GM12865 (cell line): ENCODE data around the gene IMPG1.

Experiments
- DNase-seq: peaks from one replicate; pipeline ENCODE4 v3.0.0; 2010; ENCODE audit warnings: low read depth
- H3K4me3 ChIP-seq: 2 replicates; pipeline ENCODE4 v1.5.1; 2011; ENCODE audit warnings: mild to moderate bottlenecking, low read depth, low read length, control low read depth
- TF ChIP-seq, protein P1 (sequence below): IDR thresholded peaks from 2 replicates; pipeline ENCODE4 v1.5.1; 2011; ENCODE audit warnings: low read length, control low read depth, low read depth, inconsistent platforms; ENCODE audit not compliant: insufficient read depth; ENCODE audit errors: missing control alignments

Gene IMPG1, protein sequence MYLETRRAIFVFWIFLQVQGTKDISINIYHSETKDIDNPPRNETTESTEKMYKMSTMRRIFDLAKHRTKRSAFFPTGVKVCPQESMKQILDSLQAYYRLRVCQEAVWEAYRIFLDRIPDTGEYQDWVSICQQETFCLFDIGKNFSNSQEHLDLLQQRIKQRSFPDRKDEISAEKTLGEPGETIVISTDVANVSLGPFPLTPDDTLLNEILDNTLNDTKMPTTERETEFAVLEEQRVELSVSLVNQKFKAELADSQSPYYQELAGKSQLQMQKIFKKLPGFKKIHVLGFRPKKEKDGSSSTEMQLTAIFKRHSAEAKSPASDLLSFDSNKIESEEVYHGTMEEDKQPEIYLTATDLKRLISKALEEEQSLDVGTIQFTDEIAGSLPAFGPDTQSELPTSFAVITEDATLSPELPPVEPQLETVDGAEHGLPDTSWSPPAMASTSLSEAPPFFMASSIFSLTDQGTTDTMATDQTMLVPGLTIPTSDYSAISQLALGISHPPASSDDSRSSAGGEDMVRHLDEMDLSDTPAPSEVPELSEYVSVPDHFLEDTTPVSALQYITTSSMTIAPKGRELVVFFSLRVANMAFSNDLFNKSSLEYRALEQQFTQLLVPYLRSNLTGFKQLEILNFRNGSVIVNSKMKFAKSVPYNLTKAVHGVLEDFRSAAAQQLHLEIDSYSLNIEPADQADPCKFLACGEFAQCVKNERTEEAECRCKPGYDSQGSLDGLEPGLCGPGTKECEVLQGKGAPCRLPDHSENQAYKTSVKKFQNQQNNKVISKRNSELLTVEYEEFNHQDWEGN

DNA sequence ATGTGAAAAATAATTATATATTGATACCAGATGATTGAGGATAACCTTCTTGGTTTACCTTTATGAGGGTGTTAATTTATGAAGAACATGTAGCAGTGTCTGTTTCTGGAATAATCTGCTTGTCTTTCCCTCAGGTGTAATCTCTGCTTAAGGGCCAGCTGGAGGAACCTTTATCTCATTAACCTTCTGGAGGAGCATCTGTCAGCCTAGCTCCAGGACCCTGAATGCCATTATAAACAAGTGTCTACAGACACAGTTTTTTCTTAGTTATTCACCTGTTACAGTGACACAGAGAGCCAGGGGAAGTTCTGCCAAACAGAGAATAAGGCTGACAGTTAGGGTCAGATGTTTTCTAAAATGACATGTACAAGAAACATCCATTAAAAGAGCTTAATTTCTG, at the start of gene IMPG1:
IMPG1 (minus strand) TSS at position 101 of the 400 bp plus-strand sequence. CDS start 174 bp downstream, outside the sequence.
- TF ChIP-seq, protein P1, sequence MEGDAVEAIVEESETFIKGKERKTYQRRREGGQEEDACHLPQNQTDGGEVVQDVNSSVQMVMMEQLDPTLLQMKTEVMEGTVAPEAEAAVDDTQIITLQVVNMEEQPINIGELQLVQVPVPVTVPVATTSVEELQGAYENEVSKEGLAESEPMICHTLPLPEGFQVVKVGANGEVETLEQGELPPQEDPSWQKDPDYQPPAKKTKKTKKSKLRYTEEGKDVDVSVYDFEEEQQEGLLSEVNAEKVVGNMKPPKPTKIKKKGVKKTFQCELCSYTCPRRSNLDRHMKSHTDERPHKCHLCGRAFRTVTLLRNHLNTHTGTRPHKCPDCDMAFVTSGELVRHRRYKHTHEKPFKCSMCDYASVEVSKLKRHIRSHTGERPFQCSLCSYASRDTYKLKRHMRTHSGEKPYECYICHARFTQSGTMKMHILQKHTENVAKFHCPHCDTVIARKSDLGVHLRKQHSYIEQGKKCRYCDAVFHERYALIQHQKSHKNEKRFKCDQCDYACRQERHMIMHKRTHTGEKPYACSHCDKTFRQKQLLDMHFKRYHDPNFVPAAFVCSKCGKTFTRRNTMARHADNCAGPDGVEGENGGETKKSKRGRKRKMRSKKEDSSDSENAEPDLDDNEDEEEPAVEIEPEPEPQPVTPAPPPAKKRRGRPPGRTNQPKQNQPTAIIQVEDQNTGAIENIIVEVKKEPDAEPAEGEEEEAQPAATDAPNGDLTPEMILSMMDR = no peak
- DNase-seq = no peak

DNA sequence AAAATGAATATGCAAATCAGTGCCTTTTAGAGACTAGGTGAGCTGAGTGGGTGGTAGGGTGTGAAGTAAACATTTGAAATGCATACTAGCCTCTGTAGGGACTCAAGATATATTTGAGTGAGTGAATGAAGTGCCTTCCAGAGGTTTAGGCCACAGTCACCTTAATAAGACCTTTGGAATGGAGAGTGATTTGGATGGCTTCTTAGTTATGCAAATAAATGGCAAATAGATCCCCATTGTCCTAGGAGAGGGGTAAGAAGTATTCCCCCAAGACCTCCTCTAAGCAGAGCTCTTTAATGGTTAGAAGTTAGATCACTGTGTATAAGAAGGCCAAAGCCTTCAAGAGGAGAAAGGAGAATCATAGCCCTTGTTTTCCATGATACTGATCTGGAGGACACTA, 47.8 kb upstream of the IMPG1 start:
- TF ChIP-seq, protein P1 = no peak
- no peak for DNase-seq
- no peak overlapping the region for H3K4me3 ChIP-seq

More for the DNA sequence above, at the start of gene IMPG1:
- H3K4me3 ChIP-seq = no peak within 1 kb of the TSS

DNA sequence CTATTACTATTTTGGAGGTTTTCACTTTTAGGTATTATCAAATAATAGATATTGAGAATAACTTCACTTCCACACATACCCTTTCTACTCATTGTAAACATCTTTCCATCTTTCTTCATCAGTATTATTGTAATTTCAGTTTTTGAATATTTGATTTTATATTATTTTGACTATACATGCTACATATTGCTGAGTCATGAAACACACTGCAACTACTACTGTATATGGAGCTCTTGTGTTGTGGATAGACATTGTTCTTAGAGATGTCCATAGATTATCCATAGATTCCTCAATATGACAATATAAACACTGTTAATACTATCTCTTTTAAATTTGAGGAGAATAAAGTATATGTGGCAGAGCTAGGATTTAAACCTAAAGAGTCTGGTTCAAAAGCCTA, 819 bp upstream of the IMPG1 start:
- TF ChIP-seq, protein P1 = no peak
- no peak for DNase-seq

DNA sequence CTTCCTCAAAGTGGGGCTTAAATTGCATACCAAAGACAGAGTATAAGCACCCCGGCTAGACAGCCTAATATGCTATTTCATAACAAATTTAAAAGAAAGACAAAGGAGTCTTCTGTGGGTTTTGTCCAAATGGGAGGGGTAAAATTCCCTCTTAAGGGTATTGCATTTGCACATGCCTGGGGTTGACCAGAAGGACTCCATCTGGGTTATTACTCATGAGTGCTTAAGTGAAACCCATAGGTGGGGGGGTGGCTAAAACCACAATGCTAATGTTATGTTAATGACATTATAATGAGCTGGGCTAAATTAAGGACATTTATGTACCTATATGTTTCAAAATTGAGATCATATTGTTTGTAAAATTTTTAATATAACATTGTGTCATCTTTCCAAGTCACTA, 15.0 kb downstream of the IMPG1 start:
- TF ChIP-seq, protein P1 = no peak
- no peak for DNase-seq
- no peak overlapping the region for H3K4me3 ChIP-seq

More for the DNA sequence above, 819 bp upstream of the IMPG1 start:
- no peak overlapping the region for H3K4me3 ChIP-seq

DNA sequence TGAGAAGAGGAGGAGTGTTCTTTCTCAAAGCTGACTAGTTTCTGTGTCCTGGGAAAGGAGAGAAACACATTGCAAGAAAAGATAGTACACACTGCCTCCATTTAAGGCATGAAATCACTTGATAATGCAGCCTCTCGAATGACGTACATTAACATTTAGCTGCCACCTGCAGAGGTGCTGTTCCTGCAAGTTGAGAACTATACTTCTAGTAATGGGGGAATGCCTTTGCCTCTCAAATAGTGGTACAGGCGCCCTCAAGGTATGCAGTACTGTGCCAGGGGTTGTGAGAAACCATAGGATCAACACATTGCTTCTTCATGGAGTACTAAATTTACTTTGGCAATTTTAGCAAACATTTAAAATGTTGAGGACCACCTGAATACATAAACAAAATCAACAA, 20.1 kb downstream of the IMPG1 start:
- H3K4me3 ChIP-seq = no peak overlapping the region
- DNase-seq = no peak
- TF ChIP-seq, protein P1 = no peak

DNA sequence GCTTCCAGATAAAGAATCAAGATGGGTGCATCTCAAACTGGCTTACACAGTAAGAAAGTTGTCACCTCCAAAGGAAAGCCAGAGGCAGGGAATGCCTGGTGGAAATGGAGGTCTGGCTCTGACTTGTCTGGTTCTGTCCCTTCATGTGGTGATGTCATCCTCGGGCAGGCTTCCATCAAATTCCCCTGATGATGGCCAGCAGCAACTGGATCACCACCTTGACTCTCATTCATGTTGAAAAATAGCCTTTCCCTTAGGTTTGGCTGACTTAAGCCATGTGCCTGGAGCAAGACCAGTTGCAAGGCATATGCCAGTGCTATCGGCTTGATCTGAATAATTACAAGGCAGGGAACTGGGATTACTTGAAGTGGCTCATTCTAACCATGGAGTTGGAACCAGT, 28.8 kb downstream of the IMPG1 start:
- no peak for DNase-seq
- TF ChIP-seq, protein P1 = no peak
- H3K4me3 ChIP-seq = no peak overlapping the region

DNA sequence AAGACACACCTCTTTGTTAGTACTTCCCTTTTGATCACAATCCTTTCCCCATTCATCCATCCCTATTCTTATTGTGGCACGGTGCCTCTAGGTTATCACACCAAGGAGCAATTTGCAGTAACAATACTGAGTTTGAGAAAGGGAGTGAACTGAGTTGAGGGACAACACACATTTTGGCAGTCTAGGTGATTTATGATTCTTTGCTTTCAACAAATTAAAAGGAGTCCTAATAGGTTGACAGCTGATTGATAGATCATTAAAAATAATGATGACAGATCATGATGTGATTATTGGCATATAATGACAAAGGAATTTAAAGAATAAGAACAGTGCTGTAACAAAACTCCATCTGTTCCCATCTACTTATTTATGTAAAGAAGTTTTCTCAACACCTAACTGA, 36.7 kb downstream of the IMPG1 start:
- DNase-seq = no peak
- TF ChIP-seq, protein P1 = no peak
- no peak overlapping the region for H3K4me3 ChIP-seq
